Parathyroid adenoma (tissue), 2 donors: ENCODE results near the gene MSMP.
A peak's percentile ranks its signal among the peaks of the same experiment; 100 is the strongest.

Experiments used
- H2AFZ ChIP-seq: fragments of 300-600 bp; sonication (generic); one replicate; pipeline ENCODE4 v1.7.0; 2017; ENCODE audit warnings: antibody characterized with exemption, mild to moderate bottlenecking
- H3K27ac ChIP-seq: fragments of 300-600 bp; sonication (generic); one replicate; pipeline ENCODE4 v1.7.0; 2017
- H3K27me3 ChIP-seq: fragments of 300-600 bp; sonication (generic); one replicate; pipeline ENCODE4 v1.7.0; 2017; ENCODE audit warnings: low read length; ENCODE audit not compliant: control insufficient read depth, insufficient read depth
- H3K36me3 ChIP-seq: fragments of 300-600 bp; sonication (generic); one replicate; pipeline ENCODE4 v1.7.0; 2017; ENCODE audit warnings: low read length; ENCODE audit not compliant: control insufficient read depth, insufficient read depth
- H3K4me1 ChIP-seq: fragments of 300-600 bp; sonication (generic); one replicate; pipeline ENCODE4 v1.7.0; 2017; ENCODE audit warnings: control low read depth
- H3K4me2 ChIP-seq: fragments of 300-600 bp; sonication (generic); one replicate; pipeline ENCODE4 v1.7.0; 2017; ENCODE audit warnings: low read length
- H3K4me3 ChIP-seq: fragments of 300-600 bp; sonication (generic); one replicate; pipeline ENCODE4 v1.7.0; 2017; ENCODE audit warnings: low read depth, low read length
- H3K79me2 ChIP-seq: fragments of 300-600 bp; sonication (generic); one replicate; pipeline ENCODE4 v1.7.0; 2017; ENCODE audit warnings: control low read depth
- H3K9ac ChIP-seq: fragments of 300-600 bp; sonication (generic); one replicate; pipeline ENCODE4 v1.7.0; 2017; ENCODE audit warnings: mild to moderate bottlenecking
- H3K9me3 ChIP-seq: fragments of 300-600 bp; sonication (generic); one replicate; pipeline ENCODE4 v1.7.0; 2017; ENCODE audit warnings: low read length; ENCODE audit not compliant: control insufficient read depth
- TF ChIP-seq, protein P1 (sequence below): fragments of 300-600 bp; sonication (generic); IDR thresholded peaks from one replicate; pipeline ENCODE4 v1.7.0; 2017; ENCODE audit warnings: antibody characterized with exemption, mild to moderate bottlenecking
- donor health status: primary hyperparathyroidism.

The MSMP gene

DNA sequence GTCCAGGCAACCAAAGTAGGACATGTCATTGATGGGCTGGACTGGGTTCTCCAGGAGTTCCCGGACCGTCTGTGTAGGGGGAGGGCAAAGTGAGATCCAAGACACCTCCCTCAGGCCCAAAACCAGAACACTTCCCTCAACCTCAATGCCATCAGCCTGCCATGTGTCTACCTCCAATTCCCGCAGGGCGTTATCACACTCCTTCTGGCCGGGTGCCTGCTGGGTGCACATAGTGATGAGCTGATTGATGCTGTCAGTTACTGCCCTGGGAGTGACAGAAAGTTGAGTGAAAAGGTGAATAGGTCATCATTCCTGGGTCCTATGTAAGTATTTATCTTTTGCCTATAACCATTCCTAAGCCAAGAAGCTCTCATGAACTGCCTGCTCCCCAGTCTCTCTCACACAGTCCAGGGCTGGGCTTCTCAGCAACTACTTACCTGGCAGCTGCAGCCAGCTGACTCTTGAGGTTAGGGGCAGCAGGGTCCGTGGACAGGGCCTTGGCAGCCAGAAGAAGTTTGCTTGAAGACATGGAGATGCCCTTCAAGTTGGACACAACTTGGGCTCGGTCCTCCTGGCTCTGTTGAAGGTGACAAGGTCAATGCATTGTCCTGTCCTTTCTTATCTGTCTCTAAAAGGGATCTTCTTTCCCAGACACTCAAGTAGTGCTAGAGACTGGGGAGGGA lies 43.1 kb downstream of the MSMP start:
- no peaks in the 10 kb centered on the region for H3K9me3 ChIP-seq
- TF ChIP-seq, protein P1, sequence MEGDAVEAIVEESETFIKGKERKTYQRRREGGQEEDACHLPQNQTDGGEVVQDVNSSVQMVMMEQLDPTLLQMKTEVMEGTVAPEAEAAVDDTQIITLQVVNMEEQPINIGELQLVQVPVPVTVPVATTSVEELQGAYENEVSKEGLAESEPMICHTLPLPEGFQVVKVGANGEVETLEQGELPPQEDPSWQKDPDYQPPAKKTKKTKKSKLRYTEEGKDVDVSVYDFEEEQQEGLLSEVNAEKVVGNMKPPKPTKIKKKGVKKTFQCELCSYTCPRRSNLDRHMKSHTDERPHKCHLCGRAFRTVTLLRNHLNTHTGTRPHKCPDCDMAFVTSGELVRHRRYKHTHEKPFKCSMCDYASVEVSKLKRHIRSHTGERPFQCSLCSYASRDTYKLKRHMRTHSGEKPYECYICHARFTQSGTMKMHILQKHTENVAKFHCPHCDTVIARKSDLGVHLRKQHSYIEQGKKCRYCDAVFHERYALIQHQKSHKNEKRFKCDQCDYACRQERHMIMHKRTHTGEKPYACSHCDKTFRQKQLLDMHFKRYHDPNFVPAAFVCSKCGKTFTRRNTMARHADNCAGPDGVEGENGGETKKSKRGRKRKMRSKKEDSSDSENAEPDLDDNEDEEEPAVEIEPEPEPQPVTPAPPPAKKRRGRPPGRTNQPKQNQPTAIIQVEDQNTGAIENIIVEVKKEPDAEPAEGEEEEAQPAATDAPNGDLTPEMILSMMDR, result no peak
- no peak overlapping the region for H2AFZ ChIP-seq
- no peak overlapping the region for H3K9ac ChIP-seq
- no peaks in the 10 kb centered on the region for H3K79me2 ChIP-seq
- H3K27me3 ChIP-seq, result no peaks in the 10 kb centered on the region
- no peaks in the 10 kb centered on the region for H3K36me3 ChIP-seq
- no peak overlapping the region for H3K4me3 ChIP-seq
- H3K4me2 ChIP-seq, result no peak overlapping the region
- peaks cover 5% of the 10 kb centered on the region for H3K4me1 ChIP-seq
- peak overlapping the region; percentile 60 for H3K27ac ChIP-seq

DNA sequence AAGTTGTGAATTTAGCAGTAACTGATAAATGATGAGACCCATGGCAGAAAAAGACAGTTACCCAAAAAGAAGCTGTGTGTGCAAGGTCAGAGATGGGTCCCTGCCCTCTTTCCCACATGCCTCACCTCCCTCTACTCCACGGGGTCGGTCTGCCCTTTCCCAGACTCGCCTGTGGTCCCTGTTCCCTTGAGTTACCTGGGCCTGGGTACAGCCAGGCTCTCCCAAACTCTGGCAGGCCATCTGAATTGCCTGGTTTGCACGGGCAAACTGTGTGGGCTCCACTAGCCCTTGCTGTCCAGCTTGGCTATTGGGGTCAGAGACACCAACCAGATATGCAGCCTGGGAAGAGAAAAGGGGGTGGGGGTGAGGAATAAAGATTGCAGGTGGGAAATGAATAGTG lies 45.9 kb downstream of the MSMP start:
- Histone ChIP-seq H3K27me3 (no peaks in the 10 kb centered on the region), H3K27ac (no peak overlapping the region), H3K4me1 (peaks cover 5% of the 10 kb centered on the region), H3K4me3 (no peak overlapping the region), H3K9me3 (no peaks in the 10 kb centered on the region), H2AFZ (no peak overlapping the region), H3K36me3 (no peaks in the 10 kb centered on the region), H3K79me2 (no peaks in the 10 kb centered on the region), H3K9ac (no peak overlapping the region), H3K4me2 (no peak overlapping the region)
- TF ChIP-seq, protein P1, result no peak

DNA sequence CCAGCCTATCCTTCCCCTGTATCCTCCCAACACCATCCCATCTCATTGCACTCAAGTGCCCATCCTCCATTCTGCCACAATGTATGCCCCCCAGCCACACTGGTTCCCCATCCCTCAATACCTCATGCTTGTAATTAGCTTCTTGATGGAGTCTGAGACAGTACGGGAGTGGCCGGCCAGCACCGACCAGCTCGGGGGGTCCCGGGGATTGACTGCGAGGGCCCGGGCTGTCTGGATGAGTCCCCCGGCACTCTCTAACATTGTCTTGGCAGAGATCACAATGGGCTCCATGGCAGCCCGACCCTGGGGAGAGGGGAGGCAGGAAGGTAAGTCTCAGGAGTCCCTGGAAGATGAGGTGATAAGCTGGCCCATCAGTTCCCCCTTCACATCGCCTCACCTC lies 47.1 kb downstream of the MSMP start:
- no peak overlapping the region for H3K4me3 ChIP-seq
- no peak overlapping the region for H3K4me2 ChIP-seq
- H2AFZ ChIP-seq, result no peak overlapping the region
- TF ChIP-seq, protein P1, result no peak
- H3K27ac ChIP-seq, result no peak overlapping the region
- no peaks in the 10 kb centered on the region for H3K9me3 ChIP-seq
- no peaks in the 10 kb centered on the region for H3K36me3 ChIP-seq
- H3K79me2 ChIP-seq, result no peaks in the 10 kb centered on the region
- H3K27me3 ChIP-seq, result no peaks in the 10 kb centered on the region
- H3K4me1 ChIP-seq, result peaks cover 2% of the 10 kb centered on the region
- H3K9ac ChIP-seq, result no peak overlapping the region

DNA sequence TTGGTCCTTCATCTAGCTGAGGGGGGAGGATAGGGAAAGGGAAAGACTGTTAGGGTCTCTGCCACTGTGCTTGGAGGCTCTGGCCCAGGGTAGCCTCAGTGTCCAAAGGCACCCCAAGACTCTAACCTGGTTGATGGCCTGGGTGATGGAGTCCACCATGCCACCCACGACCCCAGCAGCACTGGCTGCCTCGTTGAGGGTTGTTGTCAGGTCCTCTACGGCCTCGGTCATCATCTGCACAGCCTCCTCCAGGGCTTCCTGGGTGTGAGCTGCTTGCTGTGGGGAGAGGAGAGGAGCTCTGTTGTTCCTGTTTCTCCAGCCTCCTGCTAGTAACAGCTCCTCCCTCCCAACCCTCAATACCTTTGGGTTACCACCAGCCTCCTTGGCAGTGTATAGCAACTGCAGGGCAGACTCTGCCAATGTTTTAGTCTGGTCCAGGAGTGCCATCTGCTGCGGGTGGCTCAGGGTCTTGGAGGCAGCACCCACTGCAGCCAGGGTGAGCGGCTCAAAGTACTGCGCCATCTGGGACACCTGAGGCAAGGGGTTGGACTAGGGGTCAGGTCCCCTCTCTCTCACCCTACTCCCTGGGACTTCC lies 48.1 kb downstream of the MSMP start:
- H3K4me2 ChIP-seq, result no peak overlapping the region
- TF ChIP-seq, protein P1, result no peak

DNA sequence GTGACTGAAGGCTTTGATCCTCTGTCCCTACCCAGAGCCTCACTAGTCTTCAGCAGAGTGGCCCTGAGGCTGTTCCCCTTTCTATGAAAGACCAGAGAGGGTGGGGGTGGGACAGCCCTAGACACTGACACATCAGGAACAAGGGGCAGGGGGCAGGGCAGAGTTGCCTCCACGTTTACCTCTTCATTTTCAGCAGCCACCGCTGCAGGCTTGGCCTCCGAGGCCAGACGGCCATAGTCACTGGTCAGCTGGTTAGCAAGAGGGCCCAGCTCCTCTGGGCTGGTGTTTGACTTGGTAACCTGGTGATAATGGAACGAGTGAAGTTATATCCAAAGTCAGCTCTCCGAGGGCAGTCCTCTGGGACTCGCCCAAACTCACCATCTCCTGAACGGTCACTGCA lies 48.7 kb downstream of the MSMP start:
- Histone ChIP-seq H3K4me2 (no peak overlapping the region), H3K4me1 (no peaks in the 10 kb centered on the region), H3K9ac (no peak overlapping the region), H3K4me3 (no peak overlapping the region), H2AFZ (no peak overlapping the region), H3K9me3 (no peaks in the 10 kb centered on the region), H3K79me2 (no peaks in the 10 kb centered on the region), H3K27me3 (no peaks in the 10 kb centered on the region), H3K27ac (no peak overlapping the region), H3K36me3 (no peaks in the 10 kb centered on the region)
- TF ChIP-seq, protein P1, result no peak

More for the DNA sequence above, 48.1 kb downstream of the MSMP start:
- H3K27me3 ChIP-seq, result no peaks in the 10 kb centered on the region
- H3K4me1 ChIP-seq, result no peaks in the 10 kb centered on the region
- H3K4me3 ChIP-seq, result no peak overlapping the region
- no peak overlapping the region for H3K9ac ChIP-seq
- no peaks in the 10 kb centered on the region for H3K36me3 ChIP-seq
- no peak overlapping the region for H2AFZ ChIP-seq
- H3K27ac ChIP-seq, result no peak overlapping the region
- no peaks in the 10 kb centered on the region for H3K9me3 ChIP-seq
- no peaks in the 10 kb centered on the region for H3K79me2 ChIP-seq
